Esophagus (tissue), 2 donors: ENCODE data around the gene HPCAL1. TPM values are rescaled to one million over a fixed set of nuclear protein-coding genes. Genes with fewer than 3 reads are reported as not detected.

Experiments
- H3K27ac ChIP-seq, 2 donors: one replicate each; pipeline ENCODE4 v1.5.1; 2013; ENCODE audit warnings: low read depth in 2 of 2, mild to moderate bottlenecking in 2 of 2, inconsistent platforms in 1 of 2, low read length in 1 of 2, moderate library complexity in 1 of 2
- H3K27me3 ChIP-seq, 2 donors: one replicate each; pipeline ENCODE4 v1.6.1; 2013; ENCODE audit warnings: low read length in 2 of 2, control low read depth in 1 of 2, mild to moderate bottlenecking in 1 of 2; ENCODE audit not compliant: insufficient read depth in 2 of 2, control insufficient read depth in 1 of 2
- H3K36me3 ChIP-seq, 2 donors: one replicate each; pipeline ENCODE4 v1.6.1; 2013; ENCODE audit warnings: low read length in 1 of 2; ENCODE audit not compliant: control insufficient read depth in 2 of 2, insufficient read depth in 2 of 2
- H3K4me1 ChIP-seq, 2 donors: one replicate each; pipeline ENCODE4 v1.6.1; 2013; ENCODE audit warnings: low read length in 1 of 2; ENCODE audit not compliant: control insufficient read depth in 2 of 2, insufficient read depth in 2 of 2
- H3K4me3 ChIP-seq, 2 donors: one replicate each; pipeline ENCODE4 v1.5.1; 2013; ENCODE audit warnings: low read length in 2 of 2, mild to moderate bottlenecking in 2 of 2, low read depth in 1 of 2, moderate library complexity in 1 of 2
- H3K9me3 ChIP-seq, 2 donors: one replicate each; pipeline ENCODE4 v1.6.1; 2013; ENCODE audit warnings: mild to moderate bottlenecking in 2 of 2, low read depth in 1 of 2, low read length in 1 of 2, moderate library complexity in 1 of 2; ENCODE audit not compliant: control insufficient read depth in 2 of 2, insufficient read depth in 1 of 2
- WGBS, 2 donors: extraction: QIAGEN DNeasy Blood & Tissue Kit; methylation state at CpG; one replicate each; pipeline ENCODE4 v1.1.7; 2013; 5-methylcytosine and 5-hydroxymethylcytosine counted together
- polyA plus RNA-seq, 2 donors: library from polyadenylated mRNA; stranded (reverse); fragments of 200-250 nt; gene quantifications; one replicate each; pipeline ENCODE4 v1.2.3, GENCODE V29; 2013
- donor health status: healthy with polysubstance abuse.
- donor health status: Bipolar disorder and iron deficiency.

Gene HPCAL1
- polyA plus RNA-seq, 2 donors: 6.2 to 13.2 TPM

GRCh38 chr2:10370895-10371294 lies 68.2 kb downstream of the HPCAL1 start:
- 84 to 95% methylated on average over 6 of the region's 6 CpGs for whole genome bisulfite sequencing, 2 donors
- no peak overlapping the region for H3K27ac ChIP-seq
- H3K27me3 ChIP-seq: no peaks in the 10 kb centered on the region
- no peak overlapping the region for H3K4me3 ChIP-seq
- peaks cover 3 to 5% of the 10 kb centered on the region in 2 donors for H3K4me1 ChIP-seq
- no peaks in the 10 kb centered on the region for H3K36me3 ChIP-seq
- no peaks in the 10 kb centered on the region for H3K9me3 ChIP-seq

- H3K9me3 ChIP-seq: no peaks in the 10 kb centered on the region
- H3K27me3 ChIP-seq: no peaks in the 10 kb centered on the region
- WGBS, 2 donors: 89 to 90% methylated on average over 15 of the region's 15 CpGs
- no peaks in the 10 kb centered on the region for H3K36me3 ChIP-seq
- no peak overlapping the region for H3K4me3 ChIP-seq
- peaks cover 3 to 5% of the 10 kb centered on the region in 2 donors for H3K4me1 ChIP-seq
- no peak overlapping the region for H3K27ac ChIP-seq
These were observed 68.9 kb downstream of the HPCAL1 start for GRCh38 chr2:10371441-10372196.

- no peaks in the 10 kb centered on the region for H3K27me3 ChIP-seq
- no peak overlapping the region for H3K27ac ChIP-seq
- H3K9me3 ChIP-seq: no peaks in the 10 kb centered on the region
- H3K4me1 ChIP-seq: peaks cover 3 to 5% of the 10 kb centered on the region in 2 donors
- H3K4me3 ChIP-seq: no peak overlapping the region
- no peaks in the 10 kb centered on the region for H3K36me3 ChIP-seq
- WGBS, 2 donors: 93 to 94% methylated on average over 20 of the region's 20 CpGs
These were observed 69.6 kb downstream of the HPCAL1 start for GRCh38 chr2:10372203-10372861.

GRCh38 chr2:10372862-10373240 lies 70.1 kb downstream of the HPCAL1 start:
- Histone ChIP-seq H3K9me3 (no peaks in the 10 kb centered on the region), H3K27me3 (no peaks in the 10 kb centered on the region), H3K27ac (no peak overlapping the region), H3K36me3 (no peaks in the 10 kb centered on the region), H3K4me3 (no peak overlapping the region), H3K4me1 (peaks cover 3% of the 10 kb centered on the region in 2 donors)
- WGBS, 2 donors: 84 to 85% methylated on average over 7 of the region's 7 CpGs

- Histone ChIP-seq H3K4me1 (peaks cover 0 to 3% of the 10 kb centered on the region in 2 donors), H3K27ac (no peak overlapping the region), H3K4me3 (no peak overlapping the region), H3K27me3 (no peaks in the 10 kb centered on the region), H3K36me3 (no peaks in the 10 kb centered on the region), H3K9me3 (no peaks in the 10 kb centered on the region)
- 85 to 87% methylated on average over 10 of the region's 10 CpGs for WGBS, 2 donors
These were observed 71.2 kb downstream of the HPCAL1 start for GRCh38 chr2:10373931-10374330.

GRCh38 chr2:10374362-10374943 lies 71.7 kb downstream of the HPCAL1 start:
- Histone ChIP-seq H3K27ac (no peak overlapping the region), H3K9me3 (no peaks in the 10 kb centered on the region), H3K4me3 (no peak overlapping the region), H3K4me1 (peaks cover 0 to 3% of the 10 kb centered on the region in 2 donors), H3K27me3 (no peaks in the 10 kb centered on the region), H3K36me3 (no peaks in the 10 kb centered on the region)
- WGBS, 2 donors: 93% methylated on average over 13 of the region's 13 CpGs

GRCh38 chr2:10375570-10376281 lies 73.0 kb downstream of the HPCAL1 start:
- H3K4me3 ChIP-seq: no peak overlapping the region
- H3K27ac ChIP-seq: no peak overlapping the region
- WGBS, 2 donors: 70 to 76% methylated on average over 9 of the region's 9 CpGs
- H3K27me3 ChIP-seq: no peaks in the 10 kb centered on the region
- no peaks in the 10 kb centered on the region for H3K36me3 ChIP-seq
- peaks cover 0 to 7% of the 10 kb centered on the region in 2 donors for H3K4me1 ChIP-seq
- H3K9me3 ChIP-seq: no peaks in the 10 kb centered on the region

- no peaks in the 10 kb centered on the region for H3K27me3 ChIP-seq
- no peak overlapping the region for H3K27ac ChIP-seq
- WGBS, 2 donors: 88 to 94% methylated on average over 21 of the region's 21 CpGs
- H3K4me1 ChIP-seq: peaks cover 0 to 7% of the 10 kb centered on the region in 2 donors
- no peak overlapping the region for H3K4me3 ChIP-seq
- H3K9me3 ChIP-seq: no peaks in the 10 kb centered on the region
- H3K36me3 ChIP-seq: no peaks in the 10 kb centered on the region
These were observed 74.5 kb downstream of the HPCAL1 start for GRCh38 chr2:10377052-10377746.

- no peak overlapping the region for H3K27ac ChIP-seq
- WGBS, 2 donors: 81 to 83% methylated on average over 12 of the region's 12 CpGs
- H3K27me3 ChIP-seq: no peaks in the 10 kb centered on the region
- no peaks in the 10 kb centered on the region for H3K9me3 ChIP-seq
- peaks cover 0 to 4% of the 10 kb centered on the region in 2 donors for H3K4me1 ChIP-seq
- H3K4me3 ChIP-seq: no peak overlapping the region
- no peaks in the 10 kb centered on the region for H3K36me3 ChIP-seq
These were observed 75.0 kb downstream of the HPCAL1 start for GRCh38 chr2:10377747-10378085.
